ENCODE results near the gene CLMN.

GRCh38 chr14:95364481-95365209 lies 44.9 kb upstream of the CLMN start:
- no peak for TF ChIP-seq RAD21 (IDR thresholded peaks at IDR 0.05; ENCODE audit: low read length)
- TF ChIP-seq ELK1 (IDR thresholded peaks at IDR 0.05; ENCODE audit: borderline replicate concordance, low read depth, low read length): no peak
- TF ChIP-seq CTCF (conservative IDR thresholded peaks at IDR 0.05; ENCODE audit: low read depth, low read length): no peak
- no peak for TF ChIP-seq MXI1 (IDR thresholded peaks at IDR 0.05; ENCODE audit: borderline replicate concordance, low read depth, low read length)
- no peak for TF ChIP-seq POLR2A (IDR thresholded peaks at IDR 0.05; ENCODE audit: low read depth, low read length)
- TF ChIP-seq BHLHE40 (IDR thresholded peaks at IDR 0.05; ENCODE audit: low read depth, low read length): no peak
- TF ChIP-seq MAZ (IDR thresholded peaks at IDR 0.05; ENCODE audit: borderline replicate concordance, low read depth, low read length): no peak
- no peak for TF ChIP-seq RCOR1 (IDR thresholded peaks at IDR 0.05; ENCODE audit: insufficient replicate concordance, low read length)
- TF ChIP-seq CEBPB (IDR thresholded peaks at IDR 0.05; ENCODE audit: low read depth, low read length): no peak
- TF ChIP-seq MAFK (IDR thresholded peaks at IDR 0.05; ENCODE audit: low read depth, low read length): no peak
- no peak for TF ChIP-seq USF2 (IDR thresholded peaks at IDR 0.05; ENCODE audit: low read depth, low read length)
- TF ChIP-seq RFX5 (IDR thresholded peaks at IDR 0.05; ENCODE audit: low read depth, low read length): no peak
- TF ChIP-seq SMC3 (IDR thresholded peaks at IDR 0.05; ENCODE audit: low read depth, low read length): no peak
- TF ChIP-seq CHD1 (IDR thresholded peaks at IDR 0.05; ENCODE audit: low read depth, low read length): no peak

Measured in IMR-90 (cell line).